Ishikawa (cell line): Measurements from ENCODE around the gene SLC25A45.

ENCODE experiments used
- CEBPB ChIP-seq: IDR thresholded peaks from 2 replicates; pipeline ENCODE4 v1.6.1; 2012
- CREB1 ChIP-seq: IDR thresholded peaks from 2 replicates; pipeline ENCODE4 v1.6.1; 2012; ENCODE audit warnings: low read depth
- EGR1 ChIP-seq: IDR thresholded peaks from 2 replicates; pipeline ENCODE4 v1.6.1; 2012
- EP300 ChIP-seq: IDR thresholded peaks from 2 replicates; pipeline ENCODE4 v1.6.1; 2012; ENCODE audit warnings: borderline replicate concordance
- FOXM1 ChIP-seq: IDR thresholded peaks from 2 replicates; pipeline ENCODE4 v1.6.1; 2012; ENCODE audit warnings: low read depth, borderline replicate concordance
- NFIC ChIP-seq: IDR thresholded peaks from 2 replicates; pipeline ENCODE4 v1.6.1; 2012
- RAD21 ChIP-seq: IDR thresholded peaks from 2 replicates; pipeline ENCODE4 v1.6.1; 2012; ENCODE audit warnings: low read depth
- TAF1 ChIP-seq: IDR thresholded peaks from 2 replicates; pipeline ENCODE4 v1.6.1; 2012; ENCODE audit warnings: low read depth, mild to moderate bottlenecking
- TCF12 ChIP-seq: IDR thresholded peaks from 2 replicates; pipeline ENCODE4 v1.6.1; 2012; ENCODE audit warnings: low read depth
- TEAD4 ChIP-seq: IDR thresholded peaks from 2 replicates; pipeline ENCODE4 v1.6.1; 2012
- YY1 ChIP-seq: IDR thresholded peaks from 2 replicates; pipeline ENCODE4 v1.6.1; 2012; ENCODE audit warnings: low read depth
- ZBTB7A ChIP-seq: IDR thresholded peaks from 2 replicates; pipeline ENCODE4 v1.6.1; 2012; ENCODE audit warnings: low read depth
- TF ChIP-seq, protein P1 (sequence below): IDR thresholded peaks from 2 replicates; pipeline ENCODE4 v1.6.1; 2012; ENCODE audit warnings: low read depth, mild to moderate bottlenecking
- TF ChIP-seq, protein P2 (sequence below): IDR thresholded peaks from 2 replicates; pipeline ENCODE4 v1.6.1; 2012
- TF ChIP-seq, protein P3 (sequence below): IDR thresholded peaks from 2 replicates; pipeline ENCODE4 v1.6.1; 2012

SLC25A45 gene

DNA sequence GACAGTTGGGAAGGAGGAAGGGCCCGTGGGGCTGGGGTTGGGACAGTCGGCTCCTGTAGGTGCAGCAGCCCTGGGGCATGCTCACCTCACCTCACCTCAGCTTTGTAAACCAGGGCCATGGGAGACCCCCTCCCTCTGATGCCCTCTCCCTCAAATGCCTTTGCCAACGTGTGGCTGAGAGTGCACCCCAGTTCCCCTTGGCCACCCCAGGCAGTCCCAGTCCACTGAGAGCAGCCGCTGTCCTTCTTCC, 35.9 kb upstream of the SLC25A45 start:
- TF ChIP-seq RAD21 (no peak), CREB1 (no peak), YY1 (no peak), CEBPB (no peak), TEAD4 (no peak), TCF12 (no peak), EP300 (no peak; the same call in 1 of the 2 replicates), EGR1 (no peak), TAF1 (no peak), NFIC (no peak), FOXM1 (no peak)
- TF ChIP-seq, protein P1, sequence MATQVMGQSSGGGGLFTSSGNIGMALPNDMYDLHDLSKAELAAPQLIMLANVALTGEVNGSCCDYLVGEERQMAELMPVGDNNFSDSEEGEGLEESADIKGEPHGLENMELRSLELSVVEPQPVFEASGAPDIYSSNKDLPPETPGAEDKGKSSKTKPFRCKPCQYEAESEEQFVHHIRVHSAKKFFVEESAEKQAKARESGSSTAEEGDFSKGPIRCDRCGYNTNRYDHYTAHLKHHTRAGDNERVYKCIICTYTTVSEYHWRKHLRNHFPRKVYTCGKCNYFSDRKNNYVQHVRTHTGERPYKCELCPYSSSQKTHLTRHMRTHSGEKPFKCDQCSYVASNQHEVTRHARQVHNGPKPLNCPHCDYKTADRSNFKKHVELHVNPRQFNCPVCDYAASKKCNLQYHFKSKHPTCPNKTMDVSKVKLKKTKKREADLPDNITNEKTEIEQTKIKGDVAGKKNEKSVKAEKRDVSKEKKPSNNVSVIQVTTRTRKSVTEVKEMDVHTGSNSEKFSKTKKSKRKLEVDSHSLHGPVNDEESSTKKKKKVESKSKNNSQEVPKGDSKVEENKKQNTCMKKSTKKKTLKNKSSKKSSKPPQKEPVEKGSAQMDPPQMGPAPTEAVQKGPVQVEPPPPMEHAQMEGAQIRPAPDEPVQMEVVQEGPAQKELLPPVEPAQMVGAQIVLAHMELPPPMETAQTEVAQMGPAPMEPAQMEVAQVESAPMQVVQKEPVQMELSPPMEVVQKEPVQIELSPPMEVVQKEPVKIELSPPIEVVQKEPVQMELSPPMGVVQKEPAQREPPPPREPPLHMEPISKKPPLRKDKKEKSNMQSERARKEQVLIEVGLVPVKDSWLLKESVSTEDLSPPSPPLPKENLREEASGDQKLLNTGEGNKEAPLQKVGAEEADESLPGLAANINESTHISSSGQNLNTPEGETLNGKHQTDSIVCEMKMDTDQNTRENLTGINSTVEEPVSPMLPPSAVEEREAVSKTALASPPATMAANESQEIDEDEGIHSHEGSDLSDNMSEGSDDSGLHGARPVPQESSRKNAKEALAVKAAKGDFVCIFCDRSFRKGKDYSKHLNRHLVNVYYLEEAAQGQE: no peak
- TF ChIP-seq, protein P2, sequence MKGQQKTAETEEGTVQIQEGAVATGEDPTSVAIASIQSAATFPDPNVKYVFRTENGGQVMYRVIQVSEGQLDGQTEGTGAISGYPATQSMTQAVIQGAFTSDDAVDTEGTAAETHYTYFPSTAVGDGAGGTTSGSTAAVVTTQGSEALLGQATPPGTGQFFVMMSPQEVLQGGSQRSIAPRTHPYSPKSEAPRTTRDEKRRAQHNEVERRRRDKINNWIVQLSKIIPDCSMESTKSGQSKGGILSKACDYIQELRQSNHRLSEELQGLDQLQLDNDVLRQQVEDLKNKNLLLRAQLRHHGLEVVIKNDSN: no peak

DNA sequence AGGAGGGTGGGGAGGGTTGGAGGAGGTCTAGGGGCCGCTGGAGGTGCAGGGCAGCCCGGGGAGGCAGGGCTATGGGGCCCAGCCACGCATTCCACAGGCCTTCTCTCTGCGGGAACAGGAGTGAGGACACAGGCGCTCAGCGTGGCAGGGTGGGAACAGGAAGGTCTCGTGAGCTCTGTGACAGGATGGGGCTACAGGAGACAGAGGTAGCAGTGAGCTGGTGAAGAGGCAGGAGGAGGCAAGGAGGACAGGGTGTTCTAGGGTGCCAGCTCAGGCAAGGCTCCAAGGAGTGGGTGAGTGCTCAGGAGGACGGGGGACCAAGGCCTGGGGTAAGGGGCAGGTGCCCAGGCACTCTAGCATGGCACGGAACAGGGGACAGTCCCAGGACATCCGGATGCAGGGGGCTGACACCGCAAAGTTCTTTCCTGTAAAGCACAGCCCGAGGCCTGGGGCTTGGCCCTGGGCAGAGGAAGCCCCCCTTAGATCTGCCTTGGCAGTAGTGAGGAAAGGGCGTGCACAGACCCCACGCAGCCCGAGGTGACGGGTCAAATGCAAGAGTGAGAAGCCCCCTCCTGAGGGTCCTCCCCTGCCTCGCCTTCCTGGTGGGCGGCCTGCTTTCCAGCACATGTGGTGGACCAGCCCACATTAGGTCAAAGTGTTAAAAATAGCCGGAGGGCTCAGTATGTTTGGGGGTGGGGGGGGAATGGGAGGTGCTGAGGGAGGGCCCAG, 35.4 kb upstream of the SLC25A45 start:
- no peak for TF ChIP-seq YY1
- TF ChIP-seq CEBPB: no peak
- TF ChIP-seq, protein P3, sequence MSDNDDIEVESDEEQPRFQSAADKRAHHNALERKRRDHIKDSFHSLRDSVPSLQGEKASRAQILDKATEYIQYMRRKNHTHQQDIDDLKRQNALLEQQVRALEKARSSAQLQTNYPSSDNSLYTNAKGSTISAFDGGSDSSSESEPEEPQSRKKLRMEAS: no peak
- no peak for TF ChIP-seq TCF12
- TF ChIP-seq TEAD4: no peak
- TF ChIP-seq TAF1: no peak
- no peak for TF ChIP-seq CREB1
- no peak for TF ChIP-seq EP300
- no peak for TF ChIP-seq FOXM1
- TF ChIP-seq, protein P1: no peak
- TF ChIP-seq, protein P2: no peak
- no peak for TF ChIP-seq RAD21
- no peak for TF ChIP-seq NFIC
- TF ChIP-seq ZBTB7A: no peak; the same call in 1 of the 2 replicates
- TF ChIP-seq EGR1: no peak

DNA sequence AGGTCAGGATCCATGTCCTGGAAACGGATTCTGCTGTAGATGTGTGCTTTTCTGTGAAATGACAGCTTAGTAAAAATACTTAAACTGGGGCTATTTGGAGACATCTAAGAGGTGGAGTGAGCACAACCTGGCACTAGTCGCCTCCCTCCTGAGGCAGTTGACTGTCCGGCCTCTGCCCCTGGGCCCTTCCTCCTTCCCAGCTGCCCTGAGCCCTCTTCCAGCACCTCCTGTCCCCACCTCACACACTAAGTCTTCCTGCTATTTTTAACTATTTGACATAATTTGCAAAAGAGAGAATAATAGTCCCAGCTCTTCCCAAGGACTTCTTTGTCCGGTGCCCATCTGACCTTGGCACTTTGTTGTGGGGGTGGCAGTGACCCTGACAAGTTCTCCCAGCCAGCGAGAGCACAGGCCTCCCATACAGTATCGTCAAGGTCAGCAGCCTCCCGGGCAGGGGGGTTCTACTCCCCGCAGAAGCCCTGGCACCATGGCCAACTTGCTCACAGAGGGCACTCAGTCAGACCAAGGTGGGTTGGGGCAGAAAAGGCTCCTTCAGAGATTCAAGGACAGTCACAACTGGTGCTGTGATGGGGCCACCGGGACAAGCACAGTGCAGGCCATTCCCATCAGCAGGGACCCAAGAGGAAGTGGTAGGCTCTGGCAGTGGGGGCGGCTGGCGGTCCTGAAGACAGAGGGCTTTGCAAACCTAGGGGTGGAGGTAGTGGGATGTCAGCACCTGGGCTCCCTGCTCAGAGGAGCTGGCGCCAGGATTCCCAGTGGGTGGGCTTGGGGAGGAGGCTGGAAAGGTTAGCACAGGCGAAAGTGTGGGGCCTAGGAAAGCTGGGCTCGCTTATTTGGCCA, 34.6 kb upstream of the SLC25A45 start:
- TF ChIP-seq, protein P1: no peak
- TF ChIP-seq, protein P2: no peak
- TF ChIP-seq FOXM1 (no peak), YY1 (no peak), TCF12 (no peak), EGR1 (no peak), ZBTB7A (no peak), RAD21 (no peak), TEAD4 (no peak), CEBPB (no peak), CREB1 (no peak), NFIC (no peak), EP300 (no peak), TAF1 (no peak)
- TF ChIP-seq, protein P3: no peak
